Suppressor macrophage treated with lipopolysaccharide for 4 hours (primary cell): ENCODE data around the gene LPP.
"Not testable (repeated sequence)": the region's sequence is repeated elsewhere in the genome, so short reads cannot be mapped to it uniquely, and the experiment has no call there.

Experiments used
- DNase-seq: peaks from one replicate; pipeline ENCODE4 v3.0.0-alpha.2; 2020

The LPP gene

GRCh38 chr3:188700918-188701317 lies 547.0 kb downstream of the LPP start:
- no peak for DNase-seq

GRCh38 chr3:188701485-188701969 lies 547.6 kb downstream of the LPP start:
- DNase-seq = peak; percentile 82

- DNase-seq = not testable (repeated sequence)
These were observed 548.1 kb downstream of the LPP start for GRCh38 chr3:188702028-188702427.

GRCh38 chr3:188706176-188706575 lies 552.2 kb downstream of the LPP start:
- no peak for DNase-seq

- DNase-seq = peak; percentile 32
These were observed 552.6 kb downstream of the LPP start for GRCh38 chr3:188706599-188706998.

GRCh38 chr3:188707381-188708288 lies 553.7 kb downstream of the LPP start:
- peak; percentile 76 for DNase-seq

- peak; percentile 39 for DNase-seq
These were observed 557.9 kb downstream of the LPP start for GRCh38 chr3:188711881-188712247.

- peak; percentile 72 for DNase-seq
These were observed 558.4 kb downstream of the LPP start for GRCh38 chr3:188712248-188712924.

GRCh38 chr3:188712991-188713390 lies 559.0 kb downstream of the LPP start:
- no peak for DNase-seq

GRCh38 chr3:188719545-188719944 lies 565.6 kb downstream of the LPP start:
- DNase-seq = no peak

- DNase-seq = no peak
These were observed 566.3 kb downstream of the LPP start for GRCh38 chr3:188720215-188720614.

GRCh38 chr3:188720636-188721035 lies 566.7 kb downstream of the LPP start:
- peak; percentile 54 for DNase-seq

- DNase-seq = no peak
These were observed 567.4 kb downstream of the LPP start for GRCh38 chr3:188721312-188721711.

GRCh38 chr3:188721990-188722389 lies 568.0 kb downstream of the LPP start:
- DNase-seq = no peak

- no peak for DNase-seq
These were observed 569.0 kb downstream of the LPP start for GRCh38 chr3:188722963-188723362.

- no peak for DNase-seq
These were observed 573.1 kb downstream of the LPP start for GRCh38 chr3:188727052-188727451.

- no peak for DNase-seq
These were observed 574.5 kb downstream of the LPP start for GRCh38 chr3:188728371-188728896.

- DNase-seq = no peak
These were observed 575.5 kb downstream of the LPP start for GRCh38 chr3:188729422-188729821.

- DNase-seq = no peak
These were observed 580.4 kb downstream of the LPP start for GRCh38 chr3:188734395-188734794.

GRCh38 chr3:188739511-188739910 lies 585.6 kb downstream of the LPP start:
- DNase-seq = no peak

GRCh38 chr3:188740010-188740409 lies 586.1 kb downstream of the LPP start:
- DNase-seq = no peak

- DNase-seq = no peak
These were observed 589.0 kb downstream of the LPP start for GRCh38 chr3:188742755-188743550.

GRCh38 chr3:188744166-188744565 lies 590.2 kb downstream of the LPP start:
- no peak for DNase-seq
